Upper lobe of left lung (tissue), 4 donors: ENCODE data around the gene HCFC1.

Source experiments
- EP300 ChIP-seq, 4 donors: sonication (generic); formaldehyde crosslinking; IDR thresholded peaks; one replicate each; pipeline ENCODE4 v1.5.1; 2017; ENCODE audit warnings: antibody characterized with exemption in 4 of 4, control low read depth in 2 of 4
- TF ChIP-seq, protein P1 (sequence below), 6 experiments: fragments of 450-650 bp in 4 of 6; fragments of 200-600 bp in 2 of 6; sonication (generic) in 2 of 6; IDR thresholded peaks; one replicate each; pipeline ENCODE4 v1.5.1; 2016 to 2019; ENCODE audit warnings: antibody characterized with exemption in 6 of 6

DNA sequence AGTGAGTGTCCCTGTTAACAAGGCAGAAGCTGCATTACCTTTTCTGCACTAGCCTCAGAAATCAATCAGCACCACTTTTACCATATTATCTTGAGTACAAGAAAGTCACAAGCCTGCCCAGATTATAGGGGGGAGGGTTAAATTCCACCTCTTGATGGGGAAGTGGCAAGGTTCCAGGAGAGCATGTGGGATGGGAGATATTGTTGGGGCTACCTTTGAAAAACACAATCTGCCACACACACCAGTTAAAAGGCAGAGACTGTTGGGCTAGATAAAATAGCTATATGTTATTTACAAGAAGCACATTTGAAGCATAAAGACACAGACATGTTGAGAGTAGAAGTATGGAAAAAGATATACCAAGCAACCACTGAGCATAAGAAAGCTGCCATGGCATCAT, 73.7 kb downstream of the HCFC1 start:
- TF ChIP-seq, protein P1, sequence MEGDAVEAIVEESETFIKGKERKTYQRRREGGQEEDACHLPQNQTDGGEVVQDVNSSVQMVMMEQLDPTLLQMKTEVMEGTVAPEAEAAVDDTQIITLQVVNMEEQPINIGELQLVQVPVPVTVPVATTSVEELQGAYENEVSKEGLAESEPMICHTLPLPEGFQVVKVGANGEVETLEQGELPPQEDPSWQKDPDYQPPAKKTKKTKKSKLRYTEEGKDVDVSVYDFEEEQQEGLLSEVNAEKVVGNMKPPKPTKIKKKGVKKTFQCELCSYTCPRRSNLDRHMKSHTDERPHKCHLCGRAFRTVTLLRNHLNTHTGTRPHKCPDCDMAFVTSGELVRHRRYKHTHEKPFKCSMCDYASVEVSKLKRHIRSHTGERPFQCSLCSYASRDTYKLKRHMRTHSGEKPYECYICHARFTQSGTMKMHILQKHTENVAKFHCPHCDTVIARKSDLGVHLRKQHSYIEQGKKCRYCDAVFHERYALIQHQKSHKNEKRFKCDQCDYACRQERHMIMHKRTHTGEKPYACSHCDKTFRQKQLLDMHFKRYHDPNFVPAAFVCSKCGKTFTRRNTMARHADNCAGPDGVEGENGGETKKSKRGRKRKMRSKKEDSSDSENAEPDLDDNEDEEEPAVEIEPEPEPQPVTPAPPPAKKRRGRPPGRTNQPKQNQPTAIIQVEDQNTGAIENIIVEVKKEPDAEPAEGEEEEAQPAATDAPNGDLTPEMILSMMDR (IDR thresholded peaks at IDR 0.05) = no peak
- TF ChIP-seq EP300 (IDR thresholded peaks at IDR 0.05) = no peak
